H1 (cell line): Measurements from ENCODE around the gene NHLH2. TPM values are rescaled to one million over a fixed set of nuclear protein-coding genes. Genes with fewer than 3 reads are reported as not detected.

Source experiments
- RBBP5 ChIP-seq: IDR thresholded peaks from 2 replicates; pipeline ENCODE4 v1.7.1; 2012; ENCODE audit warnings: low read depth, mild to moderate bottlenecking, inconsistent platforms, low read length, moderate library complexity, borderline replicate concordance
- RXRA ChIP-seq: IDR thresholded peaks from 2 replicates; pipeline ENCODE4 v1.6.1; 2011; ENCODE audit warnings: low read depth, mild to moderate bottlenecking, low read length, moderate library complexity; ENCODE audit not compliant: insufficient read depth
- TBP ChIP-seq: IDR thresholded peaks from 2 replicates; pipeline ENCODE4 v1.6.1; 2011; ENCODE audit warnings: low read depth, low read length, improper control_type of control experiment
- polyA plus RNA-seq, 7 experiments: library from polyadenylated mRNA; depleted of rRNA in 3 of 7; stranded (reverse) in 5 of 7; unstranded in 2 of 7; fragments of >200 nt in 5 of 7; fragments of 200-250 nt in 2 of 7; gene quantifications; 1 replicate in 5 of 7; 2 replicates in 1 of 7; 4 replicates in 1 of 7; pipeline versions ENCODE4 v1.2.1 to v1.2.3, GENCODE V29; 2011 to 2013; ENCODE audit warnings: missing spikeins in 2 of 7, mixed read lengths in 2 of 7
- total RNA-seq: library from RNA; stranded (reverse); fragmentation: NEBNext Ultra II Directional; extraction: Animal tissue kit (Norgen Biotek cat#: 25700); gene quantifications from 2 replicates; pipeline ENCODE4 v1.2.1, GENCODE V29; 2021

NHLH2 gene
- total and polyA plus RNA-seq, 2 of the 8 experiments (the other 6 are each of a cell fraction or from before 2014, with no cell fraction given) = 0.92 to 1.1 TPM

- TF ChIP-seq RBBP5 (no peak), TBP (no peak), RXRA (no peak)
Observed at GRCh38 chr1:115811140-115811828, 29.6 kb downstream of the NHLH2 start (continued).
